Inflammatory macrophage treated with lipopolysaccharide for 1 hour (primary cell): ENCODE results near the gene ZNF280D.
"Not testable (repeated sequence)": the region's sequence is repeated elsewhere in the genome, so short reads cannot be mapped to it uniquely, and the experiment has no call there.

Experiments used
- DNase-seq, 2 donors: peaks; one replicate each; pipeline ENCODE4 v3.0.0-alpha.2; 2020 to 2022

The ZNF280D gene

GRCh38 chr15:56709502-56709901 lies 23.8 kb downstream of the ZNF280D start:
- DNase-seq: not testable (repeated sequence)

- no peak for DNase-seq
Observed at GRCh38 chr15:56699743-56700142, 33.6 kb downstream of the ZNF280D start.

- DNase-seq: no peak
Observed at GRCh38 chr15:56698270-56698669, 35.0 kb downstream of the ZNF280D start.

GRCh38 chr15:56693761-56694160 lies 39.5 kb downstream of the ZNF280D start:
- DNase-seq: no peak

- no peak for DNase-seq
Observed at GRCh38 chr15:56690733-56691132, 42.6 kb downstream of the ZNF280D start.

- no peak for DNase-seq
Observed at GRCh38 chr15:56683908-56684307, 49.4 kb downstream of the ZNF280D start.

GRCh38 chr15:56681113-56681512 lies 52.2 kb downstream of the ZNF280D start:
- DNase-seq: no peak

GRCh38 chr15:56679225-56679624 lies 54.1 kb downstream of the ZNF280D start:
- DNase-seq: no peak

GRCh38 chr15:56678571-56678970 lies 54.7 kb downstream of the ZNF280D start:
- DNase-seq: no peak

GRCh38 chr15:56677271-56677670 lies 56.0 kb downstream of the ZNF280D start:
- DNase-seq: no peak

- no peak for DNase-seq
Observed at GRCh38 chr15:56675930-56676329, 57.4 kb downstream of the ZNF280D start.

GRCh38 chr15:56674857-56675256 lies 58.5 kb downstream of the ZNF280D start:
- no peak for DNase-seq

GRCh38 chr15:56672721-56673120 lies 60.6 kb downstream of the ZNF280D start:
- DNase-seq: no peak

- DNase-seq: peak; percentile 58 to 64
Observed at GRCh38 chr15:56667517-56667916, 65.8 kb downstream of the ZNF280D start.

GRCh38 chr15:56660943-56661342 lies 72.4 kb downstream of the ZNF280D start:
- DNase-seq: no peak

GRCh38 chr15:56659197-56659596 lies 74.1 kb downstream of the ZNF280D start:
- DNase-seq: no peak

- DNase-seq: no peak
Observed at GRCh38 chr15:56654624-56655023, 78.7 kb downstream of the ZNF280D start.

GRCh38 chr15:56654216-56654615 lies 79.1 kb downstream of the ZNF280D start:
- no peak for DNase-seq

GRCh38 chr15:56653787-56654186 lies 79.5 kb downstream of the ZNF280D start:
- DNase-seq: no peak

GRCh38 chr15:56653107-56653506 lies 80.2 kb downstream of the ZNF280D start:
- no peak for DNase-seq

- no peak for DNase-seq
Observed at GRCh38 chr15:56648311-56648710, 85.0 kb downstream of the ZNF280D start.

GRCh38 chr15:56640549-56640948 lies 92.8 kb downstream of the ZNF280D start:
- DNase-seq: no peak

- DNase-seq: no peak
Observed at GRCh38 chr15:56640127-56640526, 93.2 kb downstream of the ZNF280D start.

- no peak for DNase-seq
Observed at GRCh38 chr15:56639631-56640030, 93.7 kb downstream of the ZNF280D start.

GRCh38 chr15:56631765-56632164 lies 101.5 kb downstream of the ZNF280D start:
- no peak for DNase-seq
